Activated CD4-positive, alpha-beta T cell treated with anti-CD3 and anti-CD28 coated beads, Interleukin-2, amount 50 U/mL, for 16 hours (primary cell): Measurements from ENCODE around the gene ZBTB12.

Experiments
- DNase-seq: peaks from one replicate; pipeline ENCODE4 v3.0.0-alpha.2; 2020

ZBTB12 gene

GRCh38 chr6:31896493-31896855 lies 5.4 kb downstream of the ZBTB12 start:
- no peak for DNase-seq

GRCh38 chr6:31892821-31893220 lies 9.1 kb downstream of the ZBTB12 start:
- no peak for DNase-seq

- no peak for DNase-seq
These were observed 12.4 kb downstream of the ZBTB12 start for GRCh38 chr6:31889331-31889972.

DNA sequence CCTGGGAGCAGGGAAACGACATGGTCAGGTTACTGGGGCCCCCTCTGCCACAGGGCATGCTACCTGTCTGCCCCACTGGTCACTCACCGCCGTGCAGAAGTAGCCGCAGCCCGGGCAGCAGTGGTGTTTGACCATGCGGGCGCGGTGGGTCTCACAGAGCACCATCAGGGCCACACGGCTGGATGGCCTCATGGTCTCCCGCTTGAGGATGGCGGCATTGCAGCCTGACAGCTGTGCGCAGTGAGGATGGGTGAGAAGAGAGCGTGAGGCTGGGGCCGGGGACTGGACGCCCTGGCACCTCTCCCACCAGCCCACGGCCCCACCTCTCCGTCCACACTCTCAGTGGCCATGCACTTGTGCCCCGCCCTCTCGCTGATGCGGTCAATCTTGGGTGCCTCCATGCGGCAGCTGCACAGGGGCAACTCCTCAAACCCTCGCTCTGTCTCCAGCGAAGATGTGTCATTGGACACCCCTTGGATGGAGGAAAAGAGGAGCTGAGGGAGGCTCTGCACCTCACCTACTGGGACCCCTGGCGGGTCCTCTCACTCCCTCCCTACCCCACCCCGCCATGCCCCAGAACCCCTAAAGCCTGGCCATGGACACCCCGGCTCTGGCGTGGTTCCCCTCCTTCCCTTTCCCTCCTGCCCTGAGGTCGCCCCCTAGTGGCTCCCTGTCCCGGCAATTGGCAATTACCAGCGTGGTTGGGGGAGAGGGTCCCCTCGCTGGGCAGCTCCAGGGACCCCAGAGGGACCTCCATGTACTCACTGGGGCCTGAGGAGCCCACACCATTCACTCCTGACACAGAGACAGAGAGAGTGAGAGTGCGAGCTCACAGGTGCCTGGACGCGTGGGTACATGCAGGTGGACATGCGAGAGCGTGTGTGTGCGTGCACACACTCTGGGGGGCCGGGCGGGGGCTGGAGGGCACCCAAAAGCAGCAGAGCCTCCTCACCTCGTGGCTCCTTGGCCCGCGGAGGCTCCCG lies 13.3 kb downstream of the ZBTB12 start:
- no peak for DNase-seq

- DNase-seq, result no peak
These were observed 14.5 kb downstream of the ZBTB12 start for GRCh38 chr6:31887173-31888007.

DNA sequence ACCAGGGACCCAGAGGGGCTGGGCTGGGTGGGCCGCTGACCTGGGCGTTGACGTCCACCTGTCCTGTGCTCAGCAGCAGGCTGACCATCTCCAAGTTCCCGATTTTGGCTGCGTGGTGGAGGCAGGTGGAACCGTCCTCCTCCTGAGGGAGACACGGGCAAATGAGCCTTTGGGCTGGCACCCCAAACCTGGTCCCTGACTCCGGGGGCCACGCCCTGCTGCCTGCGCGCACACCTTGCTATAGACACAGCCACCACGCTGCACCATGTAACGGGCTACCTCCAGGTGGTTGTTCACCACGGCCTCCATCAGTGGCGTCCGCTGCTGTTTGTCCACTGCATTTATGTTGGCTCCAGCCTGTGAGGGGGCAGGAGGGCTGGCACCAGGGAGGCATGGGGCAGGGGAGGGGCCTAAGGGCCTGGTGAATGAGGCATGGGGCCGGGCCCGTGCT lies 15.3 kb downstream of the ZBTB12 start:
- DNase-seq, result no peak

- no peak for DNase-seq
These were observed 17.3 kb downstream of the ZBTB12 start for GRCh38 chr6:31884528-31885035.

- no peak for DNase-seq
These were observed 18.2 kb downstream of the ZBTB12 start for GRCh38 chr6:31883676-31884075.

- no peak for DNase-seq
These were observed 19.5 kb downstream of the ZBTB12 start for GRCh38 chr6:31882344-31882743.

GRCh38 chr6:31881136-31881859 lies 20.6 kb downstream of the ZBTB12 start:
- no peak for DNase-seq

- no peak for DNase-seq
These were observed 21.3 kb downstream of the ZBTB12 start for GRCh38 chr6:31880616-31881015.

DNA sequence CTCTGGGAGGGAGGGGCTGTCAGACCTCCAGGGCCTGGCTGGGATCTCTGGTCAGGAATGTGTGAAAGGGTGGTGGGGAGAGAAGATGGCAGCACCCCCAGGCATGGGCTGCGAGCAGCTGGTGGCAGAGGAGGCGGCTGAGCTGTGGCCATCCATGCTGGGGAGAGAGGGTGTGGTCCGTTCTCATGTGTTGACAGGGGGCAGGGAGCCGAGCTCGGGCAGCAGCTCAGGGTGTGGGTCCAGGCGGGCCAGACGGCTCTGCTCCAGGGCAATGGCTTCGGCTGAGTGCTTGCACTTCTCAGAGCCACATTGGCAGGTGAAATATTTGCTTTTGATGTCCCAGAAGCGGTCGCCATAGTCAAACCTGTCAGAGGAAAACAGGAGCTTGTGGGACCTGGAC lies 22.0 kb downstream of the ZBTB12 start:
- DNase-seq, result no peak

GRCh38 chr6:31879143-31879542 lies 22.7 kb downstream of the ZBTB12 start:
- no peak for DNase-seq

GRCh38 chr6:31878726-31879125 lies 23.2 kb downstream of the ZBTB12 start, which contains the start of gene SLC44A4:
SLC44A4 (minus strand) TSS chr6:31878997; CDS start chr6:31878980, 17 bp downstream.
- no peak for DNase-seq

DNA sequence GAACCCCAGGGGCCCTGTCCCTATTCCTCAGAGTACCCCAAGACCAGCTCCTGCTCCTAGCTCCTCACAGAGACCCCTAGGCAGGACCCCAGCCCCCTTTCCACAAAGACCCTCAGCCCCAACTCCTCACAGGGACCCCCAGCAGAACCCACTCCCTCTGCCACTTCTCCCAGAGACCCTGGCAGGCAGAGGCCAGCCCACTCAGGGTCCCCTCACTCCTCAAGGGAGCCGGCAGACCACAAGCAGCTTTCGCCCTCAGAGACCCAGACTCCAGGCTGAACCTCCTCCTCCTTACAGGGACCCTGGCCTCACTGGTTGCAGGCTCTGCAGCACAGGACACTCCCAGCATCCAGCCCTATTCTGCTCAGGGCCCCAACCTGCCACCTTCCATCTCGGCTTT lies 23.7 kb downstream of the ZBTB12 start:
- DNase-seq, result no peak

DNA sequence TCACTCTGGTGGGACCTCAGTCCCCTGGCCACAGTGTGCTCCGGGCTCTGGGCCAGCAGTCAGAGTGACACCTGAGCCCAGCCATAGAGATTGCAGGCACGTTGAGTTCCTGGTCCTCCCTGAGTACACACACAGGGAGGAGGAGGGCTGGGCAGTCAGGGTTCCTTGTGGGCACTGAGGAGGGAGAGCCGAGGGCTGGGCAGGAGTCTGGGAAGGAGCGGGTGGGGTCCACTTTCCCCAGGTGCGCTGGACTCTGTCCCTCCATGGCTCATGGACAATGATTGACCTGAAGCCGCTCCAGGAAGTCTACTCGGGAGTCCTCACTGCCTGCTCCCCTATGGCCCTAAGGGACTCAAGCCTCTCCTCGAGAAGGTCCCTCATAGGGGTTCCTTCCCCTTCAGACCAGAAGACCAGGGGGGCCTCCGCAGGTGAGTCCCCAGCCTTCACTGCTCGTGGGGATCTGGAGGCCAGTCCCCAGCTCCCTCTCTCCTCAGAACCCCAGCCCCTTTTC lies 24.2 kb downstream of the ZBTB12 start:
- DNase-seq, result no peak

GRCh38 chr6:31877125-31877650 lies 24.7 kb downstream of the ZBTB12 start:
- no peak for DNase-seq

GRCh38 chr6:31876357-31876756 lies 25.5 kb downstream of the ZBTB12 start:
- no peak for DNase-seq

GRCh38 chr6:31875877-31876276 lies 26.0 kb downstream of the ZBTB12 start:
- no peak for DNase-seq

DNA sequence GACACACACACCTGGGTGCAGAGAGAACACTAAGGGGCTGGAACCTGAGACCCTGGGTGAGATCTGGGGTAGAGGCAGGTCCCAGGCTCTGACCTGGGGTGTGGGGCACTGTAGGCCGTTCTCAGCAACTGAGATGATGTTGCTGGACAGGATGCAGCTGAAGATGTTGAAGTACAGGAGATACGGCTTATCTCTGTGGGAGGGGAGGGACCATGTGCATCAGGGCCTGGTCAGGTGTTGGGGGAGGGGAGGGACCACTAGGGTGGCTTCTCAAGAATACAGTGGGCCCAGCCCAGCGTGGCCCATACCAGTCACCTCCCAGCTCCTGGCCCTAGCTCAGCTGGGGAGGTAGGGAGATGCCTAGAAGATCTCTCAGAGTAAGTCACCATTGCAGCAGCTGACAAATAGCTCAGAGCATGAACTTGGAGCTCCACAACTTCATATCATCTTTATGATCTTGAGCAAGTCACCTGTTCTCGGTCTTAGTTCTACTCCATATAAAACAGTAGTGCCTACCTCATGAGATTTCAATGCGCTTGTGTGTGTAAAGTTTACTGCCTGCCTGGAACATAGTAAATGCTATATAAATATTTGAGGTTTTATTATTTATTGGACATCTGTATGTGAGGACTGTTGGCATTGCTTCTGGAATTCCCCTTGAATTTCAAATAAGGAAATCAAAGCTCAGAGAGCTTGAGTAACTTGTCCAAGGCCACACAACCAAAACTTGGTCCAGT lies 26.9 kb downstream of the ZBTB12 start:
- no peak for DNase-seq

GRCh38 chr6:31874084-31874670 lies 27.7 kb downstream of the ZBTB12 start:
- DNase-seq, result no peak
